ENCODE results near the gene ERBIN. TPM values are rescaled to one million over a fixed set of nuclear protein-coding genes. Genes with fewer than 3 reads are reported as not detected.
"Not testable (repeated sequence)": the region's sequence is repeated elsewhere in the genome, so short reads cannot be mapped to it uniquely, and the experiment has no call there.

The ERBIN gene
- total RNA-seq (10 to 100 TPM; 42.3 to 47.9 (median 43.3) TPM), polyA plus RNA-seq (11.8 TPM)
- long read RNA-seq, donor 1, full-length matches to known transcripts, result 9 of 40 reads
- long read RNA-seq, donor 1, partial matches to known transcripts, result 22 of 40 reads
- long read RNA-seq, donor 1, other reads (novel, unspliced or antisense), result 9 of 40 reads
- long read RNA-seq, donor 2, full-length matches to known transcripts, result 4 of 9 reads
- long read RNA-seq, donor 2, partial matches to known transcripts, result 4 of 9 reads
- long read RNA-seq, donor 2, other reads (novel, unspliced or antisense), result 1 of 9 reads
- long read RNA-seq, donor 3, full-length matches to known transcripts, result 3 of 20 reads
- long read RNA-seq, donor 3, partial matches to known transcripts, result 13 of 20 reads
- long read RNA-seq, donor 3, other reads (novel, unspliced or antisense), result 4 of 20 reads
- long read RNA-seq, donor 4, full-length matches to known transcripts, result 14 of 20 reads
- long read RNA-seq, donor 4, partial matches to known transcripts, result 4 of 20 reads
- long read RNA-seq, donor 4, other reads (novel, unspliced or antisense), result 2 of 20 reads

GRCh38 chr5:65926276-65926783 lies at the start of gene ERBIN:
ERBIN (plus strand) TSS chr5:65926575; CDS start chr5:65992719, 66,144 bp downstream.
- intact Hi-C loops (cut with DNase I), result loop anchor here in 2 of 4 donors (10.0 kb wide), 2 partner anchors 142 to 218 kb away; partner anchors contain the start of gene SREK1 (in 1 of the 2)

GRCh38 chr5:65876970-65877369 lies 49.4 kb upstream of the ERBIN start:
- no peak for ATAC-seq
- Histone ChIP-seq H3K27ac (ENCODE audit: low read length) (no peak overlapping the region), H3K4me3 (ENCODE audit: low read length) (no peak overlapping the region), H3K9me3 (ENCODE audit: control insufficient read depth, low read length) (no peaks in the 10 kb centered on the region), H3K4me1 (ENCODE audit: control insufficient read depth, insufficient read depth, low read length) (no peaks in the 10 kb centered on the region), H3K27me3 (ENCODE audit: control insufficient read depth, insufficient read depth) (no peaks in the 10 kb centered on the region)
- no peak for DNase-seq
- intact Hi-C loops (cut with DNase I), result no loop called here
- 79% methylated on average over 4 of the region's 4 CpGs for WGBS

More at GRCh38 chr5:65926276-65926783, at the start of gene ERBIN:
- no peaks in the 10 kb centered on the region for H3K27me3 ChIP-seq (ENCODE audit: control insufficient read depth, insufficient read depth)
- peak within 1 kb of the TSS; percentile 99 for H3K27ac ChIP-seq (ENCODE audit: low read length)
- whole genome bisulfite sequencing, result under 1% methylated on average over 43 of the region's 45 CpGs
- no peaks in the 10 kb centered on the region for H3K9me3 ChIP-seq (ENCODE audit: control insufficient read depth, low read length)
- peak within 1 kb of the TSS; percentile 74 for H3K4me3 ChIP-seq (ENCODE audit: low read length)
- H3K4me1 ChIP-seq (ENCODE audit: control insufficient read depth, insufficient read depth, low read length), result no peaks in the 10 kb centered on the region
- DNase-seq, result peak; percentile 82 to 91 (median 90)
- peak; percentile 70 to 79 for ATAC-seq

- H3K27me3 ChIP-seq (ENCODE audit: control insufficient read depth, insufficient read depth); H3K4me3 ChIP-seq (ENCODE audit: low read length); ATAC-seq; H3K27ac ChIP-seq (ENCODE audit: low read length); intact Hi-C loops (cut with DNase I); H3K9me3 ChIP-seq (ENCODE audit: control insufficient read depth, low read length); DNase-seq; H3K4me1 ChIP-seq (ENCODE audit: control insufficient read depth, insufficient read depth, low read length): not testable (repeated sequence)
- WGBS, result 90% methylated on average over 8 of the region's 8 CpGs
These were observed 46.6 kb upstream of the ERBIN start for GRCh38 chr5:65879668-65880256.

- H3K4me1 ChIP-seq (ENCODE audit: control insufficient read depth, insufficient read depth, low read length), result no peaks in the 10 kb centered on the region
- H3K4me3 ChIP-seq (ENCODE audit: low read length), result no peak overlapping the region
- DNase-seq, result no peak
- no peaks in the 10 kb centered on the region for H3K27me3 ChIP-seq (ENCODE audit: control insufficient read depth, insufficient read depth)
- intact Hi-C loops (cut with DNase I), result no loop called here
- no peak for ATAC-seq
- WGBS, result 21% methylated on average over 3 of the region's 3 CpGs
- H3K27ac ChIP-seq (ENCODE audit: low read length), result no peak overlapping the region
- no peaks in the 10 kb centered on the region for H3K9me3 ChIP-seq (ENCODE audit: control insufficient read depth, low read length)
These were observed 45.8 kb upstream of the ERBIN start for GRCh38 chr5:65880496-65881072.

- no peaks in the 10 kb centered on the region for H3K9me3 ChIP-seq (ENCODE audit: control insufficient read depth, low read length)
- 84% methylated on average over 2 of the region's 2 CpGs for WGBS
- no peak overlapping the region for H3K4me3 ChIP-seq (ENCODE audit: low read length)
- no peaks in the 10 kb centered on the region for H3K27me3 ChIP-seq (ENCODE audit: control insufficient read depth, insufficient read depth)
- no peak for ATAC-seq
- intact Hi-C loops (cut with DNase I), result no loop called here
- H3K4me1 ChIP-seq (ENCODE audit: control insufficient read depth, insufficient read depth, low read length), result no peaks in the 10 kb centered on the region
- DNase-seq, result no peak
- no peak overlapping the region for H3K27ac ChIP-seq (ENCODE audit: low read length)
These were observed 44.1 kb upstream of the ERBIN start for GRCh38 chr5:65882278-65882677.

GRCh38 chr5:65883461-65883860 lies 42.9 kb upstream of the ERBIN start:
- intact Hi-C loops (cut with DNase I), result no loop called here
- DNase-seq (no peak), ATAC-seq (no peak)
- Histone ChIP-seq H3K27ac (ENCODE audit: low read length) (no peak overlapping the region), H3K4me1 (ENCODE audit: control insufficient read depth, insufficient read depth, low read length) (no peaks in the 10 kb centered on the region), H3K27me3 (ENCODE audit: control insufficient read depth, insufficient read depth) (no peaks in the 10 kb centered on the region), H3K4me3 (ENCODE audit: low read length) (no peak overlapping the region), H3K9me3 (ENCODE audit: control insufficient read depth, low read length) (no peaks in the 10 kb centered on the region)
- WGBS, result 82% methylated on average over 4 of the region's 4 CpGs

- ATAC-seq (no peak), DNase-seq (no peak)
- Histone ChIP-seq H3K4me3 (ENCODE audit: low read length) (no peak overlapping the region), H3K27ac (ENCODE audit: low read length) (no peak overlapping the region), H3K27me3 (ENCODE audit: control insufficient read depth, insufficient read depth) (no peaks in the 10 kb centered on the region), H3K9me3 (ENCODE audit: control insufficient read depth, low read length) (no peaks in the 10 kb centered on the region), H3K4me1 (ENCODE audit: control insufficient read depth, insufficient read depth, low read length) (no peaks in the 10 kb centered on the region)
- intact Hi-C loops (cut with DNase I), result no loop called here
- 60% methylated on average over 7 of the region's 7 CpGs for WGBS
These were observed 40.0 kb upstream of the ERBIN start for GRCh38 chr5:65886387-65886786.

- WGBS, result 88% methylated on average over 2 of the region's 2 CpGs
- ATAC-seq; H3K9me3 ChIP-seq (ENCODE audit: control insufficient read depth, low read length); H3K4me1 ChIP-seq (ENCODE audit: control insufficient read depth, insufficient read depth, low read length); H3K27ac ChIP-seq (ENCODE audit: low read length); DNase-seq; intact Hi-C loops (cut with DNase I); H3K27me3 ChIP-seq (ENCODE audit: control insufficient read depth, insufficient read depth); H3K4me3 ChIP-seq (ENCODE audit: low read length): not testable (repeated sequence)
These were observed 34.4 kb upstream of the ERBIN start for GRCh38 chr5:65892024-65892423.

- no peaks in the 10 kb centered on the region for H3K9me3 ChIP-seq (ENCODE audit: control insufficient read depth, low read length)
- no peak overlapping the region for H3K27ac ChIP-seq (ENCODE audit: low read length)
- ATAC-seq, result no peak
- no peaks in the 10 kb centered on the region for H3K4me1 ChIP-seq (ENCODE audit: control insufficient read depth, insufficient read depth, low read length)
- DNase-seq, result no peak
- 50% methylated on average over 1 of the region's 1 CpG for WGBS
- H3K27me3 ChIP-seq (ENCODE audit: control insufficient read depth, insufficient read depth), result no peaks in the 10 kb centered on the region
- intact Hi-C loops (cut with DNase I), result no loop called here
- no peak overlapping the region for H3K4me3 ChIP-seq (ENCODE audit: low read length)
These were observed 33.6 kb upstream of the ERBIN start for GRCh38 chr5:65892801-65893200.

GRCh38 chr5:65893749-65894430 lies 32.5 kb upstream of the ERBIN start:
- H3K9me3 ChIP-seq (ENCODE audit: control insufficient read depth, low read length), result no peaks in the 10 kb centered on the region
- WGBS, result 82% methylated on average over 9 of the region's 9 CpGs
- no peaks in the 10 kb centered on the region for H3K27me3 ChIP-seq (ENCODE audit: control insufficient read depth, insufficient read depth)
- H3K4me1 ChIP-seq (ENCODE audit: control insufficient read depth, insufficient read depth, low read length), result no peaks in the 10 kb centered on the region
- intact Hi-C loops (cut with DNase I), result no loop called here
- no peak for DNase-seq
- ATAC-seq, result no peak
- no peak overlapping the region for H3K4me3 ChIP-seq (ENCODE audit: low read length)
- H3K27ac ChIP-seq (ENCODE audit: low read length), result no peak overlapping the region

All from right cardiac atrium (tissue), 5 donors.